NCI-H345 (cell line): ENCODE results near the gene CHN2.

Source experiments
- DNase-seq: peaks from one replicate; lab custom pipeline; 2025; lab: John Stamatoyannopoulos, UW

Gene CHN2

DNA sequence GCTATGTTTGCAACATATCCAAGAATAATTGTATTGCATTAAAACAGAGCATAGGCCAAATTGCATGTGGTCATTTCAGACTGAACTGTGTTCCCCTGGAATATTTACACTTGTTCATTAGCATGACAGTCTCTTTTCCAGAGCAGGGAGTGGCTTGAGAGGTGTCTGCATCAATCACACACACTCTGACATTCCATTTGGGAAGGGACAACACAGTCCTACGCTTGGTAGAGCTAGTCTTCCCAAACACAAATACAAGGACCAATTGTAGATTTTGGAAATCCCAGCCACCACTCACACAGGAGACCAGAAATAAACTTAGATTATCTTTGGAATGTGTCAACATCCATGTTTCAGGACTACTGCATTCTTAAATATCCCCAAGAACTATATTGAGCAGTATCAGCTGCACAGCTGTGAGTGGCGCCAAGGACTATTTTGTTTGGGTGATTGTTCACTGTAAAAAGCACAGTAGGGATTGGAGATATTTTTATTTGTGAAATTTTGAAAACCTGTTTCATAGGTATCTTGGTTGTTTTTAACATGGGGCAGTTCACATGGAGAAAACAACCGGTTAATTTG is 275.5 kb downstream of the CHN2 start:
- DNase-seq: no peak

GRCh38 chr7:29471444-29472138 is 277.0 kb downstream of the CHN2 start:
- DNase-seq: no peak

DNA sequence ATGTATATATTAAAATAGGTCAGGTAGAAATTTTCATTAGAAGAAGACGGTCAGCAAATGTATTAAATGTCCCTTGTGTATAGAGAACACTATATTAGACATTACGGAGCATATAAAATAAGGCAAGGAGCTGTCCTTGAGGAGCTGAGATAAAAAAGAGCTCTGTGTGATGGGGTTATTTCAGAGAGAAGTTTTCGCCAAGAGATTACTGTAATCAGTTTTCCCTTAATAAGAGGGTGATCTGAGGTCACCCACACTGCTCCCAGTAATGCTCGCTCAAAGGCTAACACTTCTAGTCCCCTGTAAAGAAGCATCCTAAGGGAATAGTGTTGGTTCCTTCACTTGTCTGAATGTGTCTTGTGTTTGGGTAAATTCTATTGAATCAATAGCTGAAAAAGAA is 282.3 kb downstream of the CHN2 start:
- DNase-seq: no peak

- DNase-seq: no peak
Measured at GRCh38 chr7:29478226-29478625, 283.7 kb downstream of the CHN2 start.

DNA sequence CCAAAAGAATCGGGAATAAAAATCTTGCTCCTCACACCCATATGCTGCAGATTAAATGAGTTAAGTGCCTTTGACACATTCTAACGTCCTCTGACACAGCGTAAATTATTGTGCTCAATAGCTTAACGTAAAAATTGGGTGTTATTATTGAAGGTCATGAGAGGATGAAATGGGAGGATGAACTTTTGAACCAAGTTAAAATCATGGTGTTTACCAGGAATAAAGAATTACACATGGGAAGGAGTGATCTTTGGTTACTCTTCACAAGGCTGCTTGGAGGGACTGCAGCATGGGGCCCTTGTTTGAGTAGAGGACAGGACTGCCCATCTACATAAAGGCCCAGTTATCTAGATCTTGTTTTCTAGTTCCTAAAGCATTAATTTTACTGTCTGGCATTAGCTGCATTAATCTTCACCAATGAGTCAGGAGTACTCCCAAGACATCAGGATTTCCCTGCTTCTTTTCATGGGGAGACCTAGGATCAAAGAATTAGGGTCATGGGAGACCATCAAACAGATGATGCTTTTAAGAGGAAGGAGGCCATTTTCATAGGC is 284.2 kb downstream of the CHN2 start:
- DNase-seq: no peak

DNA sequence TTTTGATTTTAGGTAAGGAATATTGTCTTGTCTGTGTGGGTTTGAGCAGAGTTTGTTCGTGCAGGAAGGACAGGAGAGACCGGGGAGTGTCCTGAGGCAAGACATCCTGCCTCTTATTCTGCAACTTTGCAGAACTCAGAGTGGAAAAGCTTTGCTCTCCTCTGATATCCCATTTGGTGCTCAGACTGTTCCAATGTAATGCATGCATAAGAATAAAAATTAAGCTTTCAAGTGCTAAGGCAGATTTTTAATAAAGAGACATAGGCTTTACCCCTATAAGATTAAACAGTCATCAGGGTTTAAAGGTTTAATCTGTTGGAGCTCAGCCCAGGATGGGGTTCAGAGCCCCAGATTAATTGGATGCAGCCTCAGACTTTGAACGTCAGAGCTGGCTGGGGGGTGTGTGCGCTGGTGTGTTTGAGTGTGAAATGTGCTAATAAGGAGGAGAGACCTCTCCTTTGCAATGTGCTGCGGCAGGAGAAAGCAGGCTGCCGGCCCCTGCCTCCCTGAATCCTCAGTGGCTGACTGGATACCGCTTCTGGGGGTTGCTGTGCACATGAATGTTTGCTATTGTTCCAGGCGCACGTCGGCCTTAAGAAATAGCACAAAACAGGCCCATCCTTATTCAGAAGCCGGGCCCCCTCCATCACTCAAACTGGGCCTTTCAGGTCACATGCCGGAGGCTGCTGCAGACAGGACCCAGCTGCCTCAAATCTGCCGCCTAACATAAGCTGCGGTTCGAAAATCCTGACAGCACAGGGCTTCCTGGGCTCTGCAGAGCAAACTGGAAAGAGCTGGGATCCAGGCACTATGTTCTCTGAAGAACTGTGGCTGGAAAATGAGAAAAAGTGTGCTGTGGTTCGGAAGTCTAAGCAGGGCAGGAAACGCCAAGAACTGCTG is 285.0 kb downstream of the CHN2 start:
- DNase-seq: no peak

GRCh38 chr7:29480451-29480850 is 285.9 kb downstream of the CHN2 start:
- peak; percentile 52 for DNase-seq

DNA sequence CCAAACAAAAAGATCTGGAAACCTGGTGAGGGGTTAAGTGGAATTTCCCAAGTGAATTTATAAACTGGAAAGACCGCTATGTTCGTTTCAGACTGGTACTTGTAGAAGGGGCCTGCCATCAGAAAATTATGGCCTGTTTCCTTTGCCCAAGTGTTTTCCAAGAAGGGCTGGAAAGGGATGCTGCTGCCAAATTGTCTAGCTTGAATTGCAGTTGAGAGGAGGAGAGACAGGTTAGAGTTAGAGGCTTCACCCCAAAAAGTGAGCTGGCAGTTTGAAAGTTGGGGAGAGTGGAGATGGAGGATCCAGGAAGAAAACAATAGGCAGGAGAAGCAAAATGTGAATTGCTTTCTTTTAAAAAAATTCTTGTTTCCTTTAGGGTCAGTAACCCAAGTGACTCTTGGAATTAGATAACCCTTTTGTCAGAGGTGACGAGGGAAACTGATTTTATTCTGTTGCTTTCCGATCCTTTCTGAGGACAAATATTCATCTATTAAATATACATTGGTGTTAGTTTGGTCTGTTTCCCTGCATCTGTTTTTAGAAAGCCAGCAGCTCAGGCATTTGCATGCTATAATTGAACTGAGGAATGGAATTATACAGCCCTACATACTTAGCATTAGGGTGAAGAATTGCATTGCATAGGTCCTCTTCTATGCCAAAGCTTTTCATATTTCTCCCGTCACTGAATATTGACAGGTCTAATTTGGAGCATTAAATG is 286.5 kb downstream of the CHN2 start:
- no peak for DNase-seq

DNA sequence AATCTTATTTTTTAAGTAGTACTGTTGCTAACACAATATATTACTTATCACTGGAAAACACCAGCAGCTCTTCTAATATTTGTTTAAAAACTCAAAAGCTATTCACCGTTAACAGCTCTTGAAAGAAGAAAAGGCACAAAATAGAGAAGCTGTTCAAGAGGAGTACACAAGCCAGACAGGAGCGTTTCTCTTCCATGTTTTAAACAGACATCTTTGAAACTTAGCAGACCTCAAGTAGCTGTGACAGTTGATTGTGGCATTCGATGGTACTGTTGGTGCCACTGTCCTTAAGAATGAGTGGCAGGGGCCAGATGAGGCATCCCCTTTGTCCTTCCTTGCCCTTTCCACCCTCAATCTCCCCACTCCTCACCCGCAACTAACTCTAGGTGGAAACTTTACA is 287.5 kb downstream of the CHN2 start:
- DNase-seq: peak; percentile 48

- DNase-seq: peak; percentile 30
Measured at GRCh38 chr7:29483219-29484104, 288.9 kb downstream of the CHN2 start.

GRCh38 chr7:29484280-29484679 is 289.7 kb downstream of the CHN2 start:
- no peak for DNase-seq

GRCh38 chr7:29485339-29486190 is 291.0 kb downstream of the CHN2 start:
- peak; percentile 60 for DNase-seq

DNA sequence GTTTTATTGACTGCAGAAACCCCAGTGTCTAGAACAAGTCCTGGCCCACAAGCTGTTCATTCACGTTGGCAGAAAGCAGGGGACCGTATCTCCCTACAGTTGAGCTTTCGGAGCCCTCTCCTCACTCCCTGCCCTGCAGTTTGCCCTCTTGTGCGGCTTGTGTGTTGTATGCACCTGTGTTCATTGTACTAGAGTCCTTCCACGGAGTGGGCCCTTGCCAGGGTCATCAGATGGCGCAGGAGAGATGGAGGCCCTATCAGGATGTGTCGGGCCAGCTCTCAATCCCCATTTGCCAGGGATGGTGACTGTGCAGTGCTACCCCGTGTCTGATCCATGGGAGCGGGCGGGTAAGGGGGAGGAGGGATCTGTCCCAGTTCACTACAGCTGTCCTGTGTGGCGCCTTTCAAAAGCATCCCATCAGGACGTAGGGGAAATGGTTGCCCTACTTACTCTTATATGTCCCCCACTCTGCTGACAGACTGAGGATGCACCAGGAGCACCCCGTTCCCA is 291.7 kb downstream of the CHN2 start:
- no peak for DNase-seq

DNA sequence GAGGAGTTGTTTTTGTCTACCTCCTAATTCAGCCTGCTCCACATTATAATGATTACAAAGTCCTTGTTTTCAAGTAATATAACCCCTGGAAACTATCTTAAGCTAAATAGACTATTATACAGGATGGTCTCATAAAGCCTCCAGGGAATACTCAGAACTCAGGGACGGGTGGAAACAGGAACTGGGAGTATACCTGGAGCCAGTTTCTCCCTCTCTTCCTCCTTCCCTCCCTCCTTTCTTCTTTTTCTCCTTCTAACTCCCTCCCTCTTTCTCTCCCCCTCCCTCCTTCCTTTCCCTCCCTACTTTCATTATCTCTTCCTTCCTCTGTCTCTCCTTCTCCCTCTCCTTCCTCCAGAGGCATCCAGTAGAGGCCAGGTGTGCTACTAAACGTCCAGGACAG is 292.8 kb downstream of the CHN2 start:
- DNase-seq: no peak

DNA sequence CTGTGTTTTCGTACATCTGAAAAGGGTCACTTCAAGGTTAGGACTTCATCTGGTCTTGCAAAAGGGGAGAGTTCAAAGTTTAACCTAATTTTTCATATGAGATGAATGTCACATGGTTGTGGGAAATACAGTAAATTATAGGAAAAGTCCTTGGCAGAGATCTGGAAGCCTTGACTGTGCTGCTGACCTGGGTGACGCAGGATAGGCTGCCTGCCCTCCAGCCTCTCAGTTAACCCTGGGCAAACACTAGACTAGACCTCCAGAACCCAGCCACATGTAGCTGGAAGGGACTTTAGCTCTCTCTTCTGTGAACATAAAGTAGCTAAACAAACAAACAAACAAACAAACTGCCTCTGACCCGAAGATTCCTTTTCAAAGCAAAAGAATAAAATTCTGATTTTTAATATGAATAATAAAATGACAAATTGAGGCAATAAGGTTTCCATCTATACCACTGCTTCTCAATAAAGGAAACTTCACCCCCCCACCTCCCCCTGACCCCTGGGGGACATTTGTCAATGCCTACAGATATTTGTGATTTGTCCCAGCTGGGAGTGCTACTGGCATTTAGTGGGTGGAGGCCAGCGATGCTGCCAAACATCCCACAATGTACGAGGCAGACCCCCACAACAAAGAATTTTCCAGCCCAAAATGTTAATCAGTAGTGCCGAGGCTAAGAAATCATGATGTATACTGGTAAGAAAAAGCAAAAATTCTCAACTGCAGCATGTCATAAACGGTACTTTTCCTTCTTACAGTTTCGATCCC is 293.8 kb downstream of the CHN2 start:
- DNase-seq: no peak

- no peak for DNase-seq
Measured at GRCh38 chr7:29488977-29489376, 294.4 kb downstream of the CHN2 start.

- no peak for DNase-seq
Measured at GRCh38 chr7:29490094-29490607, 295.6 kb downstream of the CHN2 start.

DNA sequence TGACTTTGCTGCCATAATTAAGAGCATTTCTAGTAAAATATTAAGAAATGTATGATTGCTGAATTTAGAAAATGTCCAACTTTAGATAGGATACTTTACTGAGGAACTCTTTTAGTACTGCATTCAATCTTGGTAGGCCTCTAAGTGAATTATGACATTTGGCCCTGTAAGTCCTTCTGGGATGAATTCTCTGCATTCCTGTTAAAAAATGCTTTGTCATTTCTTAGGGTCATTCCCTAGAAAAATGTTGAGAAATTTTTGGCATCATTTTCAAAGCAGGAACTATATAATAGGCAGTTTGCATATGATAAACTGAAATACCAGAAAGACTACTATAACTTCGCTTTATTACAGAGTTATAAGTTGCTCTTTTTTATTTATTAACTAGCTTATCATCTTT is 299.8 kb downstream of the CHN2 start:
- DNase-seq: no peak

DNA sequence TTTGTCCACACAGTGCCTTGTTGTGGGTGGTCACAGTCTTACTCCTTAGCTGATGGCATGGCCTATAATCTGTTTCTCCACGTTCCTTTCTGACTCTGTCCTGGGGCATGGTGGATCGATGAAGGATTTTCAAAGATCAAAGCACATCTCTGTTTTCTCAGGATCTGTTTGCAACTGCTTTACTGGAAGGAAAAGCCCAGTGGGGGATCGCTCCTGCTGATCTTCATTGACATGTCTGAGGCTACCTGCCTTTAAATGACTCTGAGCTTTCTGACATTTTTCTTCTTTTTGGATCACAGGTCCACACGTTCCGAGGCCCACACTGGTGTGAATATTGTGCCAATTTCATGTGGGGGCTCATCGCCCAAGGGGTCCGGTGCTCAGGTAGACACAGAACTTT is 301.1 kb downstream of the CHN2 start:
- DNase-seq: no peak
